ENCODE results near the gene CEACAM18.
"Not testable (repeated sequence)": the region's sequence is repeated elsewhere in the genome, so short reads cannot be mapped to it uniquely, and the experiment has no call there.

DNA sequence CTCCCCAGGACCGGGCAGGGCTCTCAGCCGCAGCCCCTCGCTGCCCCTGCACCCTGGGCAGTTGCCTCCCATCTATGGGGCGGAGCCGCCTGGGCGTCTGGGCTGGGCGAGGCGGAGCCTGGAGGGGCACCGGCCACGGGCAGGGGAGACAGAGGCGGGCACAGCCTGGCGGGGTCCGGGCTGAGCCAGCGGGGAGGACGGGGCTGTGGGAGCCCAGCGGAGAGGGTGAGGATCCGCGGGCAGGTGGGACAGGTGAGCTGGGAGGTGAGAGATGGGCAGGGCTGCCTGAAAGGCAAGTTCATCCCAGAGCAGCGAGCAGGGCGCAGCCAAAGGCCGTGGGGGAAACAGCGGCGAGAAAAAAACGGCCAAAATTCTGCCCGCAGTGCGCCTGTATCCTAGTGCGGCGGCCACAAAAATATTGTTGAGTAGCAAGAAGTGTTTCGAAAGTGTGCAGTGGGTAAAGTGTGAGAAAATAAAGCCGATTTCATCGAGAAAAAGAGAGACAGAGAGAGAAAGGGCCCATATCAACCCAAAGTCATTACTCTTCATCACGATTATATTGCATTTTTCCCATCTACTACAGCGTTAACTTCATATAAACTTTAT is 14.3 kb upstream of the CEACAM18 start:
- TF ChIP-seq, protein P1, sequence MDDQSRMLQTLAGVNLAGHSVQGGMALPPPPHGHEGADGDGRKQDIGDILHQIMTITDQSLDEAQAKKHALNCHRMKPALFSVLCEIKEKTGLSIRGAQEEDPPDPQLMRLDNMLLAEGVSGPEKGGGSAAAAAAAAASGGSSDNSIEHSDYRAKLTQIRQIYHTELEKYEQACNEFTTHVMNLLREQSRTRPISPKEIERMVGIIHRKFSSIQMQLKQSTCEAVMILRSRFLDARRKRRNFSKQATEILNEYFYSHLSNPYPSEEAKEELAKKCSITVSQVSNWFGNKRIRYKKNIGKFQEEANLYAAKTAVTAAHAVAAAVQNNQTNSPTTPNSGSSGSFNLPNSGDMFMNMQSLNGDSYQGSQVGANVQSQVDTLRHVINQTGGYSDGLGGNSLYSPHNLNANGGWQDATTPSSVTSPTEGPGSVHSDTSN (CRISPR knock-in tag; IDR thresholded peaks at IDR 0.05) = not testable (repeated sequence)
- not testable (repeated sequence) for TF ChIP-seq CTCF, ZNF664 (tag by site-specific recombination; IDR thresholded peaks at IDR 0.05)
